CD4-positive, alpha-beta T cell treated with Interleukin-17A for 1 hour (primary cell): ENCODE data around the gene GRIP1.

Experiments used
- DNase-seq: peaks from one replicate; pipeline ENCODE4 v3.0.0-alpha.2; 2020

Gene GRIP1

GRCh38 chr12:66303316-66303804 lies 375.5 kb downstream of the GRIP1 start:
- DNase-seq: peak; percentile 75

GRCh38 chr12:66302827-66303169 lies 376.1 kb downstream of the GRIP1 start:
- DNase-seq: no peak

- peak; percentile 97 for DNase-seq
These were observed 376.7 kb downstream of the GRIP1 start, which contains the start of gene HELB for GRCh38 chr12:66301944-66302826. Gene HELB (plus strand): TSS chr12:66302493. CDS start chr12:66302604, 111 bp downstream.

DNA sequence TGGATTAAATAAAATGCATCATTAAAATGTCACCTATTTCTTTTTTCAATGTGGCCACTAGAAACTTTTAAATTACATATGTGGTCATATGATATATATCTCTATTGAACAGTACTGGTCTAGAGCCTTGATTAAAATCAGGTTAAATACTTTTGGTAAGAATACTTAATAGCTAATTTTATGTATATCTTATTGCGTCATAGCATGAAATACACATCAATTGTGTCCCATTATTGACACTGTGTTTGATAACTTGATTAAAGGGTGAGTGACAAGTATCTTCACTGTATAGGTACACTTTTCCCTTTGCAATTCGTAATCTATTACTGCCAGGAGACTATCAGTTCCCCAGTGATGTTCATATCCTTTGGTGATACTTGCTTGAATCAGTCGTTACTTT lies 381.0 kb downstream of the GRIP1 start:
- no peak for DNase-seq
